Measurements from ENCODE around the gene NBEA.

The NBEA gene

GRCh38 chr13:35595181-35595580 is 653.1 kb downstream of the NBEA start:
- no peak for DNase-seq (ENCODE audit: low read depth in 2 of 2)

- no peak for DNase-seq (ENCODE audit: low read depth in 2 of 2)
Observed at GRCh38 chr13:35596321-35597030, 654.4 kb downstream of the NBEA start.

- no peak for DNase-seq (ENCODE audit: low read depth in 2 of 2)
Observed at GRCh38 chr13:35597451-35597850, 655.4 kb downstream of the NBEA start.

GRCh38 chr13:35598233-35598632 is 656.2 kb downstream of the NBEA start:
- DNase-seq (ENCODE audit: low read depth in 2 of 2): no peak

- no peak for DNase-seq (ENCODE audit: low read depth in 2 of 2)
Observed at GRCh38 chr13:35598790-35599369, 656.8 kb downstream of the NBEA start.

- DNase-seq (ENCODE audit: low read depth in 2 of 2): no peak
Observed at GRCh38 chr13:35599384-35599783, 657.3 kb downstream of the NBEA start.

- no peak for DNase-seq (ENCODE audit: low read depth in 2 of 2)
Observed at GRCh38 chr13:35600137-35600536, 658.1 kb downstream of the NBEA start.

GRCh38 chr13:35603593-35604285 is 661.7 kb downstream of the NBEA start:
- DNase-seq (ENCODE audit: low read depth in 2 of 2): no peak

- no peak for DNase-seq (ENCODE audit: low read depth in 2 of 2)
Observed at GRCh38 chr13:35614666-35615065, 672.6 kb downstream of the NBEA start.

- no peak for DNase-seq (ENCODE audit: low read depth in 2 of 2)
Observed at GRCh38 chr13:35617420-35617819, 675.4 kb downstream of the NBEA start.

- no peak for DNase-seq (ENCODE audit: low read depth in 2 of 2)
Observed at GRCh38 chr13:35618565-35619083, 676.6 kb downstream of the NBEA start.

GRCh38 chr13:35621989-35622388 is 679.9 kb downstream of the NBEA start:
- no peak for DNase-seq (ENCODE audit: low read depth in 2 of 2)

GRCh38 chr13:35629026-35629425 is 687.0 kb downstream of the NBEA start:
- no peak for DNase-seq (ENCODE audit: low read depth in 2 of 2)

GRCh38 chr13:35630551-35631275 is 688.6 kb downstream of the NBEA start:
- DNase-seq (ENCODE audit: low read depth in 2 of 2): no peak

- no peak for DNase-seq (ENCODE audit: low read depth in 2 of 2)
Observed at GRCh38 chr13:35631666-35632065, 689.6 kb downstream of the NBEA start.

- DNase-seq (ENCODE audit: low read depth in 2 of 2): no peak
Observed at GRCh38 chr13:35643625-35644024, 701.6 kb downstream of the NBEA start.

- DNase-seq (ENCODE audit: low read depth in 2 of 2): no peak
Observed at GRCh38 chr13:35646056-35646774, 704.1 kb downstream of the NBEA start.

GRCh38 chr13:35648201-35648600 is 706.1 kb downstream of the NBEA start:
- DNase-seq (ENCODE audit: low read depth in 2 of 2): no peak

- no peak for DNase-seq (ENCODE audit: low read depth in 2 of 2)
Observed at GRCh38 chr13:35649162-35649561, 707.1 kb downstream of the NBEA start.

- no peak for DNase-seq (ENCODE audit: low read depth in 2 of 2)
Observed at GRCh38 chr13:35659796-35660195, 717.7 kb downstream of the NBEA start.

GRCh38 chr13:35664747-35665146 is 722.7 kb downstream of the NBEA start:
- no peak for DNase-seq (ENCODE audit: low read depth in 2 of 2)

- DNase-seq (ENCODE audit: low read depth in 2 of 2): no peak
Observed at GRCh38 chr13:35669321-35669720, 727.3 kb downstream of the NBEA start.
